AG09309 (cell line): ENCODE data around the gene SMIM31.
A peak's percentile ranks its signal among the peaks of the same experiment; 100 is the strongest.

ENCODE experiments used
- DNase-seq: peaks from one replicate; pipeline ENCODE4 v3.0.0-alpha.2; 2010; ENCODE audit warnings: low read depth
- H3K4me3 ChIP-seq: 2 replicates; pipeline ENCODE4 v1.5.1; 2011; ENCODE audit warnings: mild to moderate bottlenecking, low read depth, low read length, moderate library complexity; ENCODE audit not compliant: control insufficient read depth
- TF ChIP-seq, protein P1 (sequence below): IDR thresholded peaks from 2 replicates; pipeline ENCODE4 v1.5.1; 2011; ENCODE audit warnings: mild to moderate bottlenecking, low read depth, low read length, inconsistent platforms; ENCODE audit not compliant: insufficient read depth, control insufficient read depth; ENCODE audit errors: missing control alignments

Gene SMIM31

GRCh38 chr4:164731827-164732474, 22.0 kb upstream of the SMIM31 start:
- H3K4me3 ChIP-seq = no peak overlapping the region
- TF ChIP-seq, protein P1, sequence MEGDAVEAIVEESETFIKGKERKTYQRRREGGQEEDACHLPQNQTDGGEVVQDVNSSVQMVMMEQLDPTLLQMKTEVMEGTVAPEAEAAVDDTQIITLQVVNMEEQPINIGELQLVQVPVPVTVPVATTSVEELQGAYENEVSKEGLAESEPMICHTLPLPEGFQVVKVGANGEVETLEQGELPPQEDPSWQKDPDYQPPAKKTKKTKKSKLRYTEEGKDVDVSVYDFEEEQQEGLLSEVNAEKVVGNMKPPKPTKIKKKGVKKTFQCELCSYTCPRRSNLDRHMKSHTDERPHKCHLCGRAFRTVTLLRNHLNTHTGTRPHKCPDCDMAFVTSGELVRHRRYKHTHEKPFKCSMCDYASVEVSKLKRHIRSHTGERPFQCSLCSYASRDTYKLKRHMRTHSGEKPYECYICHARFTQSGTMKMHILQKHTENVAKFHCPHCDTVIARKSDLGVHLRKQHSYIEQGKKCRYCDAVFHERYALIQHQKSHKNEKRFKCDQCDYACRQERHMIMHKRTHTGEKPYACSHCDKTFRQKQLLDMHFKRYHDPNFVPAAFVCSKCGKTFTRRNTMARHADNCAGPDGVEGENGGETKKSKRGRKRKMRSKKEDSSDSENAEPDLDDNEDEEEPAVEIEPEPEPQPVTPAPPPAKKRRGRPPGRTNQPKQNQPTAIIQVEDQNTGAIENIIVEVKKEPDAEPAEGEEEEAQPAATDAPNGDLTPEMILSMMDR = peak; percentile 88
- DNase-seq = no peak

GRCh38 chr4:164734484-164734883, 19.4 kb upstream of the SMIM31 start:
- TF ChIP-seq, protein P1 = no peak
- no peak for DNase-seq
- H3K4me3 ChIP-seq = no peak overlapping the region

- TF ChIP-seq, protein P1 = peak; percentile 15
- DNase-seq = no peak
- H3K4me3 ChIP-seq = no peak overlapping the region
Measured at GRCh38 chr4:164748375-164748774, 5.6 kb upstream of the SMIM31 start.

DNA sequence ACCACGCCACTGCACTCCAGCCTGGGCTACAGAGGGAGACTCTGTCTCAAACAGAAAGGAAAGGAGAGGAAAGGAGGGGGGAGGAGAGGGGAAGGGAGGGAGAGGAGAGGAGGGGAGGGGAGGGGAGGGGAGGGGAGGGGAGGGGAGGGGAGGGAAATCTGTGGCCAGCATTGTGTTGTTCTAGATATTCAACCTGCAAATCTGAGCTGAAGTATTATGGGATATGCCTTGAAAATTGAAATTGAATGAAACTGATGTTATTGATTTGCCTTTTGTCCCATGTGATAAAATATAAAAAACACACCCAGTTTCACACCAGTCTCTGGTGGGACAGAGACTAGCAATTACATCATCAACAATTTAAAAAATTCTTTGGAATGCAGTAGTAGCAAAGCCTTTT, 1.5 kb downstream of the SMIM31 start:
- no peak overlapping the region for H3K4me3 ChIP-seq
- DNase-seq = no peak
- TF ChIP-seq, protein P1 = no peak

DNA sequence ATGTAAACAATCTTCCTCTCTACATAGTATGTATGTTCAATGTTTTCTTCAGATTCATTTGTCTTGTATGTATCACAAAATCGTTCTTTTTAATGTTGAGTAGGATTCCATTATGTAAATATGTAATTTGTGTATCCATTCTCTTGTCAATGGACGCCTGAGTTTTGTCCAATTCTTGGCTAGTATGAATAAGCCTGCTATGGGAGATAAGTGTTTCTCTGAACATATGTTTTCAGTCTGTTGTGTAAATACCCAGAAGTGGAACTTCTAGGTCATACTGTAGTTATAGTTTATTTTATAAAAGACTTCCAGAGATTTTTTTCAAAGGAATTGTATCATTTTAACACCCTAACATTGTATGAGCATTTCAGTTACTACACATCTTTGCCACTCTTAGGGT, 2.8 kb downstream of the SMIM31 start:
- no peak overlapping the region for H3K4me3 ChIP-seq
- TF ChIP-seq, protein P1 = no peak
- no peak for DNase-seq

DNA sequence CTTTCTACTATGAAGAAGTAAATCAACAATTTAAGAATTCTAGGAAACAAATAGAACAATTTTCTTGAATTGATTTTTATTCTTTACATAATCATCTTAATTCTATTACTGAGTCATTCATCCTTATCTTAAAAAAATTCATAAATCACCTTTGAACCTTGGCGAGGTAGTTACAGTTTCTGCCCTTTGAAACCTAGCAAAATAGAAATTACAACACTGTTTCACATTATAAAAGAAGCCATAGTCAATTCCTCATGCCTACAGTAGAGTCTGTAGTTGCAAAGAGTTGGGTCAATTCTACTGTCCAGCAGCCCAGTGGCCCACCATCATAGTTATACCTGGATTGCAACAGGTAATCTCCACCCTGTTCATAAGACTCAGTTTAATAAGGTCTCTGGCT, 7.3 kb downstream of the SMIM31 start:
- no peak overlapping the region for H3K4me3 ChIP-seq
- no peak for DNase-seq
- TF ChIP-seq, protein P1 = no peak
